Fibroblast of skin of left biceps (primary cell): Measurements from ENCODE around the gene LAMTOR1.

ENCODE experiments used
- DNase-seq, 2 experiments: peaks; one replicate each; pipeline ENCODE4 v3.0.0-alpha.2; 2013; ENCODE audit warnings: low read depth in 2 of 2

The LAMTOR1 gene

GRCh38 chr11:72081821-72082453 is 21.2 kb downstream of the LAMTOR1 start:
- no peak for DNase-seq

- DNase-seq, result no peak
These were observed 21.9 kb downstream of the LAMTOR1 start for GRCh38 chr11:72081184-72081644.

GRCh38 chr11:72080326-72081183 is 22.5 kb downstream of the LAMTOR1 start, which contains the start of the genes LRRC51 and NUMA1:
Gene LRRC51 (plus strand): TSS chr11:72080850. CDS start chr11:72089084, 8,234 bp downstream.
Gene NUMA1 (minus strand): TSS chr11:72080542. CDS start chr11:72035943, 44,599 bp downstream.
- DNase-seq, result peak; percentile 99 to 100

- DNase-seq, result no peak
These were observed 23.2 kb downstream of the LAMTOR1 start for GRCh38 chr11:72079819-72080325.

- no peak for DNase-seq
These were observed 24.6 kb downstream of the LAMTOR1 start for GRCh38 chr11:72078477-72078876.

GRCh38 chr11:72075756-72076155 is 27.3 kb downstream of the LAMTOR1 start:
- DNase-seq, result no peak

- DNase-seq, result no peak
These were observed 28.0 kb downstream of the LAMTOR1 start for GRCh38 chr11:72075109-72075508.

- peak in 1 of 2 experiments; percentile 32 for DNase-seq
These were observed 30.7 kb downstream of the LAMTOR1 start for GRCh38 chr11:72072348-72072747.

- no peak for DNase-seq
These were observed 32.6 kb downstream of the LAMTOR1 start for GRCh38 chr11:72070491-72070890.

- DNase-seq, result no peak
These were observed 33.3 kb downstream of the LAMTOR1 start for GRCh38 chr11:72069787-72070251.

GRCh38 chr11:72069200-72069599 is 33.9 kb downstream of the LAMTOR1 start:
- no peak for DNase-seq

GRCh38 chr11:72067676-72068075 is 35.4 kb downstream of the LAMTOR1 start:
- no peak for DNase-seq

- no peak for DNase-seq
These were observed 35.8 kb downstream of the LAMTOR1 start for GRCh38 chr11:72067266-72067665.

GRCh38 chr11:72066855-72067254 is 36.2 kb downstream of the LAMTOR1 start:
- DNase-seq, result no peak

GRCh38 chr11:72061739-72062396 is 41.2 kb downstream of the LAMTOR1 start:
- no peak for DNase-seq

GRCh38 chr11:72058416-72059034 is 44.6 kb downstream of the LAMTOR1 start:
- DNase-seq, result peak in 1 of 2 experiments; percentile 19

- no peak for DNase-seq
These were observed 54.2 kb downstream of the LAMTOR1 start for GRCh38 chr11:72048766-72049460.
